NCI-H1694 treated with DMSO at 0.1 percent for 48 hours (cell line): ENCODE data around the gene BCL2L13.
"Not testable (repeated sequence)": the region's sequence is repeated elsewhere in the genome, so short reads cannot be mapped to it uniquely, and the experiment has no call there.

Source experiments
- DNase-seq: peaks from one replicate; lab custom pipeline; 2025; lab: John Stamatoyannopoulos, UW

Gene BCL2L13

DNA sequence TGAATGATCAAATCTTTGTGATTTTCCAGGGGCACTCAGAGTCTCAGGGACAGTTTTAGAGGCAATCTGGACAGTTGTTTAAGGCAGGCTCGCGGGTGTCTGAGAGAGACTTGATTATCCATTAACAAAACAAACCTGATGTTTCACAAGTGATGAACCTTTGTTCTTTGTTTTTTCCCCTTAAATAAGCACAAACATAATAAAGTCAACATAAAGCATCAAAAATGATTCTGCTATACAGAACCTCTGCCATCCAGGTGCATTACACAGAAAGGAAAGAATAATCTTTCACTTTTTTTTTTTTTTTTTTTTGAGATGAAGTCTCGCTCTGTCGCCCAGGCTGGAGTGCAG is 122.6 kb downstream of the BCL2L13 start:
- DNase-seq: no peak

DNA sequence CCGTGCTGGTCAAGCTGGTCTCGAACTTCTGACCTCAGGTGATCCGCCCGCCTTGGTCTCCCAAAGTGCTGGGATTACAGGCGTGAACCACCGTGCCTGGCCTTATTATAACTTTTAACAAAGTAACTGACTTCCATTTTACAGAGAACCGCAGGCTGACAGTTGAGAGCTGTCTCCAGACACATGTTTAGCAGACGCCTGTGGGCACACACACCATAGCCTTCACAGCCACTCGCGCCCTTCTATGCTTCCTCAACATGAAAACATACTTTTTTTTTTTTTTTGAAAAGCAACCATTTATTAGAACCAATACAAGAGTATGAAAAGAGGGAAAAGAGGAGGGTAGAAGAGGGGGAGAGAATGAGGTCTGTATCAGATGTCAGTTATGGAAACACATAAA is 124.9 kb downstream of the BCL2L13 start:
- not testable (repeated sequence) for DNase-seq

DNA sequence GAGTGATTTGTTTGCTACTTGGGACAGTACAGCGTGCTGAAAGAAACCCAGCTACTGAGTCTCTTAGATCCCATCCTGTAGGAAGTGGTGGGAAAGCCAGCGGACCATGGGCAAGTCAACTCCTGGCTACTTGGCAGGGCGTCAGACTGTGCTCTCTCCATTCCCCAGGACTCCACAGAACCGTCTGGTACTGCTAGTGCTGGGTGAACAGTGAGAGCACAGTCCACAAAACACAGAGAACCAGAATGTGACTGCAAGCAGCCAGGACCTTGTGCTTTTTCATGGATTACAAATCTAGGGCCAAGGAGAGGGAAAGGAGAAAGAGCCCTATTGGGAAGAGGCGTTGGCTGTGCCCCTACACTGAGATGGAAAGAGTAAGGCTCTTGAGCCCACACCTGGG is 125.5 kb downstream of the BCL2L13 start:
- DNase-seq: no peak

DNA sequence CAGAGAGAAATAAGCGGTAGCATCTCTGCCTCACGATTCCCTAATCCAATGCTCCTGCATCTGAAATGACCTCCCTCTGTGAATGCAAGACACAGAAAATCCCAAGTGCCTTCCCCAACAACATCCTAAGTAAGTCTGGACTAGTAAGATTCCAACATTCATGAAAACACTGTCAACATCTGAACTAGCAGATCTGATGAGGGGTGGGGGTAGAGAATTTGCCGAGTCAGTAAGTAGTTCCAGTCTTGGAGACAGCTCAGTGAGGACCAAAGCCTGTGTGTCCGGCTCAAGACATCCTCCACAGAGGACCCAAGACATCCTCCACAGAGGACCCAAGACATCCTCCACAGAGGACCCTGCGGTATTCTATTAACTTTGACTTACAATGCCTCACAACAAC is 126.3 kb downstream of the BCL2L13 start:
- DNase-seq: not testable (repeated sequence)

DNA sequence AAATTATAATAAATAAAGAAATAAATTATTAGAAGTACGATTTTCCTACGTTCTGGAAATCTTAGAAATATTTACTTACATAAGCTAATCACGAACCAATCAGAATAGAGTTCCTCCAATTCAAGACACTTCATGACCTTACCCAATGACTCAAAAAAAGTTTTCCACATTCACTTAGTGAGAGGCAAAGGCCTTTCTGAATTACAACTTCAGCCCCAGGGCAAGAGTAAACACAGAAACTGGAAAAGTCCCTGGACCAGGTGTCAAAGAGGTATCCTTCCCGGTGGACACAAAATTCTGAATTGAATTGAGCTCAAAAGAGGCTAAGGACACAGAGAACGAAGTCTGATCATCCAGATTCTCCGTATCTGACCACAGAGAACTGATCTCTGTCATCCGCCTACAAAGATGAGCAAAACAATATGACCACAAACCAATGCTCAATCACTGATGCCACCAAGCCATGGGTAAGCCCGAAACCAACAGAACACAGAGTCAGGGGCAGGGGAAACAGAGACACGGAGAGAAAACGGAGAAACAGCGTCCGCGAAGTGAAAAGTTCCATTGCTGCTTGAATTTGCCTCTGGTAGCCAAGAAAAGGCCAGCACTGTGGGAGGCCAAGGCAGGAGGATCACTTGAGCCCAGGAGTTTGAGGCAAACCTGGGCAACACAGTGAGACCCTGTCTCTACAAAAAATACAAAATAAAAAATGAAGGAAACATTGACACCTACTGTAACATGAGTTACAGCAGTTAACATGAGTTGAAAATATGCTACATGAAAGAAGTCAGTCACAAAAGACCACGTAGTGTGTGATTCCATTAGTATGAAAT is 128.9 kb downstream of the BCL2L13 start:
- no peak for DNase-seq

DNA sequence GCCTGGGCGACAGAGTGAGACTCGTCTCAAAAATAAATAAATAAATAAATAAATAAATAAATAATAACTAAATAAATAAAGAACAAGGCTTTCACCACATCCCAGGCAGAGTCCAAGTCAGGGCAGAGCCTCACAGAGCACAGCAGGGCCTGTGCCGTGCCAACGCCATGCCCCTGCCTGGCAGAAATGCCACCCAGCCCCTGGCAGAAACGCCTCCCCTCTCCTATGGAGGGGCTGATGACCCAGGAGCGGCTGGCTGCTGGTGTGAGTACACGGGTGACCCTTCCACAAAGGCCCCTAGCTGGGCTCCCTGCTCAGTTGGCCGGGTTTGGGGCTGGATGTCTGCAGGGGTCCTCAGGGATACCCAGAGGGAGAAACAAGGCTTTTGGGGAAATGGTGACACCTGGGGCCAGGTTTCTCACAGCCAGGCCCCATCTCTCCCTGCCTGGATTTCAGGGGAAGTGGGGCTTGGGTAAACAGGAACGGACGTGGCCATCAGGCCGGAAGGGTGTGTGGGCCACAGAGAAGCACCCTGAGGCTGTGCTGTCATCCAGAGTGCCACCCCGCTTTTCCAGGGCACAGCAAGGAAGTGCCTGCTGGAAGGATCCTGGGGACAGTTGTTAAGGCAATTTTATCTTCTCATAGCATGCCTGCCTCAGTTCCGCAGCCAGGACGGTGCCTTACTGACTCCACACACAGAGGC is 130.6 kb downstream of the BCL2L13 start:
- DNase-seq: no peak

DNA sequence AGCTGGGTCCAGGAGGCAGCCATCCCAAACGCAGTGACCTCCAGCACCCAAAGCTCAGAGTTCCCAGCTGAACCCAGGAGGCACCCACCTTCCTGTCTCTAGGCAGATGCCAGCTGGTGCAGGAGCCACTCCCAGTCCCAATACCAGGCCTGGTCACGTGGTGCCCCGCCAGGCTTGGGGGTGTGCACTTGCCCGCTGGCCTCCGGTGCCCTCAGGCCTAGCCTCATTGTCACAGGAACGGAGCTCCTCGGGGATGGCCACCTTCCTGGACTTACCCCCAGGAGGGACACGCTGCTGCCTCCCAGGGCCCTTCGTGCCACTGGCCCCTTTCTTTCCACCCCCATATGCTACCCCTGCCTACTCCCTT is 131.1 kb downstream of the BCL2L13 start:
- DNase-seq: no peak

DNA sequence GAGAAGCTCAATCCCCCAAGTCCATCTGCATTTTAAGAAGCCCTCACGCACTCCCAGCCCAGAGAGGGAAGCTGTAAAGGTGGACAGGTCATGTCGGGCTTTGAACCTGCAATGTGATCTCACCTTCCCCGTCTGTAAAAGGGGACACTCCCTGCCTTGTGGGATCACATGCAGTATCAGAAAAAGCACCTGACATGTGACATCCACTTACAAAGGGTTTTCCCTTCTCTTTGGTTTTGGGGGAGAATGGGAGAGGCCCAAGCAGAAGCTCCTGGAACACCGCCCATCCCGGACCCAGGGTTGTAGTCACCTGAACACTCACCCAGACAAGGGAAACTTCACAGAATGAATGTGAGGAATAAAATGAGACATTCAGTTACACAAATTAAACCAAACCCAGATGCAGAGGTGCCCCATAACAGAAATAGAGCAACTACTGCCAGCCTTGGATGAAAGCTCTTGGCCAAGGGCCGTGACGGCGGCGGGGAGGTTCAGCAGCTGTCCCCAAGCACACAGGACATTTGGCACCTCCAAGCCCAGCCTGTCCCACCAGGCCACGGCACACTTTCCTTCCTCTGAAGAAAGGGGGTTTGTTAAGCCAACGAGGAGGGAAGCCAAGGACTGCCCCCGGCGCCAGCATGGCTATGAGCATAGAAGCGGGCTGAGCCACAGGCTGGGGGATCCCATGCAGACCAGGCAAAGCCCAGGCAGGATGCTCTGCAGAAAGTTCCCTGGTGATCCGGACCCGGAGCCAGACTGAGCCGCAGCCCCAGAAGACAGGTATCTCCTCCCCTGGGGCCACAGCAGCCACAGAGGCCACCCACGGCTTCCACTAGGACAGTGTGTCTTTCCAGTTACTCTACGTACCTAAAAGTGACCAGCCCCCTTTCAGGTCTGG is 131.9 kb downstream of the BCL2L13 start:
- no peak for DNase-seq

DNA sequence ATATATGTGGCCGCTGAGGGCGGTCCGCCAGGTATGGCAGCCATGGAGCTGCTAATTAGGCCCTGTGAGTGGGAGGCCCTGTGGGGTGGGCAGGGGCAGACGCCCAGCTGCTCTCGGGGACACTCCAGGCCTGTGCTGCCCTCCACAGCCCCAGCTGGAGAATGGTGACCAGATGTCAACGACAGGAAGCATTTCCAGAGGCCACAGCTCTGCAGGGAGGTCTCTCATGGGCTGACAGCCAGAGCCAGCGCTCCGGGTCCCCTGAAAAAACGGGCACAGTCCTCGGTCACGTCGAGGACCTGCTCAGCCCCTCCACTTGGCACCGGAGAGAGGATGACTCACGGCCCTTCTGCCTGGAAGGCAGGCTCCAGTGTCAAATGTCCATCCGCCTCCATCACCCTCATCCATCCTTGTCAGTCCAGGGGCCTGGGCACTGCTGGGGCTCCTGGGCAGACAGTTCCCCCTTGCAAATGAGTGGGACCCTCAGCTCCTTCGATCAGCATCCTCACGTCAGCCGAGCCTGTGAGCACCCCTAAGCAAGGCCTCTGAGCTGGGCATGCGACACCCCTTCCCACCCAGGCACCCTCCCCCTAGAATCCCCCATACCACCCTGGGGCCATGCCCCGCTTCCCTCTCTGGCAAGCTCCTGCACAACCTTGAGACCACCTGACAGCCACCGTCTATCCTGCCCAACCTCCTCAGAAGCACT is 133.8 kb downstream of the BCL2L13 start:
- no peak for DNase-seq

DNA sequence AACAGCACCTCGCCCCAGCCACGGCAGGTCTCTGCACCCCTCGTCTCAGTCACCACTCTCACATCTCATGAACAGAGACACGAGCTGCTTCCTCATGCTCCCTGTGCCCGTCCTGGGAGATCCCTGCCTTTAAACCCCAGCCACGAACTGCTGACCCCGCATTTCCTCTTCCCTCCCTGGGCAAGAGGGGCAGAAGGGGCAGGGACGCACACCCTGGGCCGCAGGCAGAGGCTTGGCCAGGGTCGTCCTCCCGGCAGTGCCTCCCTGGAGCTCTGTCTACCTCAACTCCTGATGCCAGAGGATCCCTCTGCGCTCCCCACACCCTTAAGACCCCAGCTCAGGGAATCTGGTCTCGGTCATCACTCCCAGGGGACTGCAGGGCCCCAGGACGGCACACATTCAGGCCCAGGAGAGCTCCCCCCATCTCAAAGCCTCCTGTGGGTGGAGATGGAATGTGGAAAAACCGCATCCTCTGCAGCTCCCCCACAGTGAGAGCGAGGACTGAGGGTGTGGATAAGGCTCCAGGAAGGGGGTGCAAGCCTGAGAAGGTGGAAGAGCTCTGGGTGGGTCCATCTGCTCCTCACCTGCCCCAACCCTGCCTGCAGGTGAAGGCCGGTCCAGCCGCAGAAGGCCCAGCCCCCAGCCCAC is 134.5 kb downstream of the BCL2L13 start:
- no peak for DNase-seq

DNA sequence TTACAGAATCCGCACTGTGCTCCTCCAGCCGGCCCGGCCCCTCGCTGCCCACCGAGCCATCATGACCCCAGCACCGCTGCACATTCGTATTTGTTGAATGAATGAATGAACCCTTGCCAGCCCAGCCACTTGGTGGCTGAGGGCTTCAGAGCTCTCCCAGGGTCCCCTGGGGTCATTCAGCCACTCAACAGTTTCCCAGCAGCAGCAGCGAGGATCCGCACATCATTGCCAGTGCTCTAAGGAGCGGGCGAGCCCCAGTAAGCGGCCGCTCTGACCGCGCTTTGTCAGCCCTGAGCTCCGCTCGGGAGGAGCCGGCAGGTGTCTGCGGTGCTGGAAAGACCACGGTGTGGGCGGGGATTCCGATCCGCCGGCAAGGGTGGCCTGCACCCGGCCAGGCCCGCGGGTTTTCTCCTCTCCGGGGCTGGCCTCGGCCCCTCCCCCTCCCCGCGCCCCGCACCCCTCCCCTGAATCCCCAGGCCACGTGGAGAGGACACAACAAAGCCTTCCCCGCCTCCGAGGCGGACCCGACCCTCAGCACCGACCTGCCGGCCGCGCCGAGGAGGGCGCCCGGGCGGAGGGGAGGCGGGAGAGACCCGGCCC is 135.1 kb downstream of the BCL2L13 start:
- DNase-seq: no peak

DNA sequence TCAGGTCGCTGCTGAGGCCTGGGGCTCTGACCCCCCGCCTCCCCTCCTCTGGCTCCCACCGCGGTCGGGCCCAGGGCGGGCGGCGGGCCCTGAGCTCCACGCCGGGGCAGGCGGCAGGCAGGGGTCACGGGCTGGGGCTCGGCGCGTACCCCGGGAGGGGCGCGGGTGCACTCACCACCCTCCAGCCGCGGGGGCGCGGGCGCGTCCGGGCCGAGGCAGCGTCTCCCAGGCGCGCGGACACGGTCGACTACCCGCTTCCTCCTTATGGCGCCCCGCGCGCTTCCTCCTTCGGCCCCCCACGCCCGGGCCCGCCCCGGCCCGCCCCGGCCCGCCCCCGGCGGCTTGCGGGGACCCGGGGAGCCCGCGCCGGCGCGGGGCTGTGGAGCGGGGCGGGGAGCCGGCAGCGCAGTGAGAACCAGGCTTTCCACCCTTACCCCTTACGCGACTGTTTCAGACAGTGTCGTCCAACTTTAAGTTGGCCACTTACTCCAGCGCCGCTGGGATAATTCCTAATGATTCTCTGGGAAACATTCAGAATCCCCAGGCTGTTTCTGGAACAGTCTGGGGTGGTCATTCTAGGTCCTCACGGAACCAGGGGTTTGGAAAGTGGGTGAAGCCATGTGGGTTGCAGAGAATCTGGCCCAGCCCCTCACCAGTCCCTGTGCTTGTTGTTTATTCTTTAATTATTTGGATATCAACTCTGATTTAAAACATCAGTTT is 135.8 kb downstream of the BCL2L13 start, which contains the start of gene BID:
BID (minus strand) TSS at position 264 of the 720 bp plus-strand sequence. CDS start 24,353 bp downstream, outside the sequence.
- no peak for DNase-seq

DNA sequence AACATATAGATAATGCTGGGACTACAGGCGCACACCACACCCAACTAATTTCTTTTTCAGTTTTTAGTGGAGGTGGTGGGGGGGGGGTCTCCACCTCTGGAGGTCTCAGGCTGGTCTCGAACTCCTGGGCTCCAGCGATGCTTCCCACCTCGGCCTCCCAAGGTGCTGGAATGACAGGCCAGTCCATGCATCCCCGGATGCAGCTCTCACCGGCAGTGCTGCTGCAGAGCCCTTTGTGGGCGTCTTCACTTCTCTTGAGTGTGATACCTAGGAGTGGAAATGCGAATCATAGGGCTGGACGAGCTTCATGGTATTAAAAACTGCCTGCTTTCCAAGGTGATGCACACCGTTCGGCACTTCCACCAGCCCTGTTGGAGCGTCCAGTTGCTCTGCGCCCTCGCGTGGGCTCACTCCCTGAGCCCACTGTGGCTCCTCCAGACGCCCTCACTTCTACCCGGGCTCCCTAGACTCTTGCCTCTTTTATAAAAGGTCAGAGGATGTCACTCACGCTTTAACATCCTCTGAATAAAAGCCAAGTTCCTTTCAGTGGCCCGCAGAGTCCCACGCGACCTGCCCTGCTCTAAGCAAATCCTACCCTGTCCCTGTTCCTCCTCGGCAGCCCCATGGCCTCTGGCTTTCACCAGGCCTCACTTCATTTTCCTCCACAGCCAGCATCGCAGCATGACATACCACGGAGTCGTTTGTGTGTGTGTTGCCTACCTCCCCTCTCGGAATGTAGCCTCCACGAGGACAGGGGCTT is 136.5 kb downstream of the BCL2L13 start:
- no peak for DNase-seq

DNA sequence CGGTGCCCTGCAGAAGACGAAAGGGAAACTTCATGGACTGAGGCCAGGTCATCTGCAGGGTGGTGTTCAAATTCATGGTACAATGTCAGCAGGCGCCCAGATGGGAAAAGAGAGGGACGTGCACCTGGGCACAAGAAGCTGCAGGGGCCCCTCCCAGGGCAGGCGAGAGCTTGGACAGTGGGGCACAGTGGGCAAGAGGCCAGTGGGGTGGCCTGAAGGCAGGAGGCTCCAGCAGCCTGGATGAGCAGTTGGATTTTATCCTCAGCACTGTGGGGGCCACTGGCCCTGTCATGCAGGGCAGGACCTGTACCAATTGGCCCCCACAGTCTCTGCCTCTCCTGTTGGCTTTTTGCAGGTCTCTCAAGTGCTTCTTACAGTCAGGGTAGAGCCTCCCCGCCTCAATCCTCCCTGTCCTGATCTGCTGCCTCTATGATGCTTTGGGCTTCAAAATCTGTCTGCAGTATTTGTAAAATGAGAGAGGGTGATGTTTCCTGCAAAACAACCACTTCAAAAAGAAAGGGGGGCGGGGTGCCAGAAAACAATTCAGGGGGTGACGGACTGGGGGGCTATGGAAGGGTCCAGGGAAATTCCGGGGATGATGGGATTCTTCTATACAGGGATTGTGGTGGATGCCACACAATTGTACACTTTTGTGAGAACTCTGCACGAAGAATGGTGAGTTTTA is 137.4 kb downstream of the BCL2L13 start:
- DNase-seq: no peak

DNA sequence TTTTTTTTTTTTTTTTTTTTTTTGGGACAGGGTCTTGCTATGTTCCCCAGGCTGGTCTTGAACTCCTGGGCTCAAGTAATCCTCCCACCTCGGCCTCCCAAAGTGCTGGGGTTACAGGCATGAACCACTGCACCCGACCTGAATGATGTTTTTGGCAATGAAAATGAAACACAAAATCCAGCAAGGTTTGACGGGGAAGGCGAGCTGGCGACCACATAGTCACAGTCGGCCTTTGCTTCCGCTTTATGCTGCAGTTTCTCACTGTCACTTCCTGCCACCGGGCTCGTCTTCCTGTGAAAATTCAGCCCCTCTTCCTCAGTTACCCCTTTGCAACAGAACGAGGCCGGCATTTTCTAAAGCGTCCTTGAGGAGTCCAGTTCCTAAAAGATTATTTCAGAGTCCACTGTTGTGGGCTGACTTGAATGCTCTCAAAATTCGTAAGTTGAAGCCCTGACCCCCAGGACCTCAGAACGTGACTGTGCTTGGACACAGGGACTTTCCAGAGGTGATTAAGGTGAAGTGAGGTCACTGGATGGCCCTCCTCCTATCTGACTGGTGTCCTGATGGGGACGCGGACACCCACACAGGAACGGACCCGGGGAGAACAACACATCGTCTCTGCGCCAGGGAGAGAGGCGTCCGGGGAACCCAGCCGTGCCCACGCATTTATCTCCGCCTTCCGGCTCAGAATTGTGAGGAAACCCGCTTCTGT is 138.6 kb downstream of the BCL2L13 start:
- DNase-seq: no peak

DNA sequence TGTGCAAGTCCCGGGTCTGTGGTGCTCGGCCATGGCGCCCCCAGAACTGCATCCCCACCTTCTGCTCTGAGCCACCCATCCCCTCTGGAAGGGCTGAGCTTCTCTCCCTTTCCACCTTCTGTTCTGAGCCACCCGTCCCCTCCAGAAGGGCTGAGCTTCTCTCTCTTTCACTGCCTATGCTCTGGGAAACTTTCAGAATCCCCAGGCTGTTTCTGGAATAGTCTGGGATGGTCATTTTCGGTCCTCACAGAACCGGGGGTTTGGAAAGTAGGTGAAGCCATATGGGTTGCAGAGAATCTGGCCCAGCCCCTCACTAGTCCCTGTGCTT is 139.1 kb downstream of the BCL2L13 start:
- DNase-seq: no peak

DNA sequence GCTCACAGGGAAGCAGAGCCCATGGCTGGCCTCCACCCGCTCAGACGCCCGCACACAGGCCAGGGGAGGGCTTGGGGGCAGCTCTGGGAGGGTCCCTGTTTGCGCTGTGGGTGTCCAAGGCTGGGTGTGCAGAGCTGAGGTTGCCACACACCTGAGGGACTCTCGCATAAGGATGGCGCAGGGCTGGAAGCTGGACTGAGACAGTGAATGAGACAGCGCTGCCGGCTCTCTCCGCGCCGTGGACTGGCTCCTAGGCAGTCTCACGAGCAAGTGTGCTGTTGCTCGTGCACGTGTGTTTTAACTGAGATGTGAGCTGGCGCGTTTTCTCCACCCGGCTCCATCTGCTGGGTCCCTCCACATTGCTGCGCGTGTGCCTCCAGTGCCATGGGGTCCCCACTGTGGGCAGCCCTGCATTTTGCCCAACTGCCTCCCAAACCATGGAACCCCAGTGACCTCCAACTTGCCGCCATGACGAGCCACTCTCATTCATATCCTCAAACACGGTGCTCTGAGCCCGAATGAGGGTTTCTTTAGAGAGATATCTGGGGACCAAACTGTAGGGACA is 139.9 kb downstream of the BCL2L13 start:
- DNase-seq: no peak
